ENCODE results near the gene TWNK.

TWNK gene

GRCh38 chr10:101036726-101037125 is 49.4 kb downstream of the TWNK start:
- no peak overlapping the region for H3K27ac ChIP-seq (replicated peaks)
- H3K4me3 ChIP-seq (replicated peaks; ENCODE audit: insufficient read depth, low read length) = no peak overlapping the region
- H3K27me3 ChIP-seq (ENCODE audit: insufficient read depth, poor library complexity, severe bottlenecking) = no peaks in the 10 kb centered on the region
- TF ChIP-seq GABPA (IDR thresholded peaks at IDR 0.05; ENCODE audit: low read depth) = no peak
- no peak for TF ChIP-seq CTCF (IDR thresholded peaks at IDR 0.05; ENCODE audit: insufficient read depth, low read length)
- TF ChIP-seq REST (IDR thresholded peaks at IDR 0.05; ENCODE audit: insufficient replicate concordance, low read depth) = no peak
- no peak for TF ChIP-seq POLR2AphosphoS5 (IDR thresholded peaks at IDR 0.05; ENCODE audit: low read depth)
- no peak for TF ChIP-seq SPI1 (IDR thresholded peaks at IDR 0.05; ENCODE audit: borderline replicate concordance, low read depth)
- no peak for DNase-seq (ENCODE audit: low read depth in 1 of 2, low spot score in 1 of 2)

DNA sequence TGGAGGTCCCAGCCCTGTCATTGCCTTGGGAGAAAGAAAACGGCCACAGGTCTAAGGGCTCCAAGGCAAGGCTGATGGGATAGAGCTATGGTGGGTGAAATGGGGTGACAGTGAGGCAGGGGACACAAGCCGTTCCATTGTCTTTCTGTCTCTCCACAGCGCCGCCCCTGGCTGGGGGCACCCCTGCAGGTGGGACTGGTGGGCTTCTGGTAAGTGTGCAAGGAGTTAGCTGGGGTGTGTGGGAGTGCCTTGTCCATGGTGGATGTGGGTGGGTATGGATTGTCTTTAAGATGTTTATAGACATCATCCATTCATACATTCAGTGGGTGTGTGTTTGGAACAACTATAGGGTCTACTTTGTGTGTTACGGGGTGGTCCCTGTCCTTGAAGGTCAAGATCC is 51.1 kb downstream of the TWNK start:
- Histone ChIP-seq H3K27me3 (ENCODE audit: insufficient read depth, poor library complexity, severe bottlenecking) (no peaks in the 10 kb centered on the region), H3K27ac (replicated peaks) (no peak overlapping the region), H3K4me3 (replicated peaks; ENCODE audit: insufficient read depth, low read length) (no peak overlapping the region)
- no peak for DNase-seq (ENCODE audit: low read depth in 1 of 2, low spot score in 1 of 2)
- TF ChIP-seq CTCF (IDR thresholded peaks at IDR 0.05; ENCODE audit: insufficient read depth, low read length) = no peak
- TF ChIP-seq REST (IDR thresholded peaks at IDR 0.05; ENCODE audit: insufficient replicate concordance, low read depth) = no peak
- TF ChIP-seq SPI1 (IDR thresholded peaks at IDR 0.05; ENCODE audit: borderline replicate concordance, low read depth) = no peak
- TF ChIP-seq GABPA (IDR thresholded peaks at IDR 0.05; ENCODE audit: low read depth) = no peak
- TF ChIP-seq POLR2AphosphoS5 (IDR thresholded peaks at IDR 0.05; ENCODE audit: low read depth) = no peak

- no peaks in the 10 kb centered on the region for H3K27me3 ChIP-seq (ENCODE audit: insufficient read depth, poor library complexity, severe bottlenecking)
- no peak overlapping the region for H3K27ac ChIP-seq (replicated peaks)
- H3K4me3 ChIP-seq (replicated peaks; ENCODE audit: insufficient read depth, low read length) = no peak overlapping the region
- no peak for DNase-seq (ENCODE audit: low read depth in 1 of 2, low spot score in 1 of 2)
- no peak for TF ChIP-seq SPI1 (IDR thresholded peaks at IDR 0.05; ENCODE audit: borderline replicate concordance, low read depth)
- no peak for TF ChIP-seq CTCF (IDR thresholded peaks at IDR 0.05; ENCODE audit: insufficient read depth, low read length)
- TF ChIP-seq GABPA (IDR thresholded peaks at IDR 0.05; ENCODE audit: low read depth) = no peak
- TF ChIP-seq POLR2AphosphoS5 (IDR thresholded peaks at IDR 0.05; ENCODE audit: low read depth) = no peak
- TF ChIP-seq REST (IDR thresholded peaks at IDR 0.05; ENCODE audit: insufficient replicate concordance, low read depth) = no peak
These were observed 52.7 kb downstream of the TWNK start for GRCh38 chr10:101040061-101040460.

Measured in HL-60 (cell line).